Measurements from ENCODE around the gene ZNF503.

DNA sequence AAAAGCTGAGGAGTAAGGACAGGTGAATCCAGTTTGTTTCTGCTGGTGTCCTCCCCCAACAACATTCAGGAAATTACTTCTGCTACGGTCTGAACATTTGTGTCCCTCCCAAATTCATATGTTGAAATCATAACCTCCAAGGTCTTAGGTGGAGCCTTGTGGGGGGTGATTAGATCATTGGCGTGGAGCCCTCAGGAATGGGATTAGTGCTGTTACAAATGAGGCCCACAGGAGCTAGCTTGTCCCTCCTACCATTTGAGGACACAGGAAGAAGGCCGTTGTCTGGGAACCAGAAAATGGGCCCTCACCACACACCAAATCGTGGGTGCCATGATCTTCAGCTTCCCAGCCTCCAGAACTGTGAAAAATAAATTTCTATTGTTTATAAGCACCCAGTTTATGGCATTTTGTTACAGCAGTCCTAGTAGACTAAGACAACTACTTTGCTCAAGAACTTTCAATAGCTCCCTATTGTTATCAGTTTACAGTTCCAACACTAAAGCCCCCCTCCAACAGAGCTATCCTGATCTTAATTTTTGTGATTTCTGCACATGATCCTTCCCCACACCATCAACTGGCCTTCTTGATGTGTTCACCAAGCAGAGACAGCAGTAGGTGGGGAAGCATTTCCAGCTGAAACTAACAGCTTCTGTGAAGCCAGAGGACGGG is 27.7 kb upstream of the ZNF503 start:
- TF ChIP-seq EZH2 (IDR thresholded peaks at IDR 0.05; ENCODE audit: low read depth, low read length, severe bottlenecking) (no peak), YY1 (IDR thresholded peaks at IDR 0.05; ENCODE audit: low read depth, low read length) (no peak), TEAD4 (IDR thresholded peaks at IDR 0.05; ENCODE audit: low read depth, low read length) (no peak), EP300 (IDR thresholded peaks at IDR 0.05; ENCODE audit: borderline replicate concordance in 1 of 2, low read depth in 2 of 2, low read length in 2 of 2) (no peak), POLR2A (IDR thresholded peaks at IDR 0.05; ENCODE audit: control extremely low read depth in 1 of 2, low read depth in 2 of 2, low read length in 2 of 2) (no peak), BACH1 (IDR thresholded peaks at IDR 0.05; ENCODE audit: low read length) (no peak), TCF12 (IDR thresholded peaks at IDR 0.05; ENCODE audit: low read depth, low read length) (no peak), RAD21 (IDR thresholded peaks at IDR 0.05 in 1 of 2, conservative IDR thresholded peaks at IDR 0.05 in 1 of 2; ENCODE audit: low read depth in 2 of 2, low read length in 2 of 2) (no peak), RNF2 (IDR thresholded peaks at IDR 0.05; ENCODE audit: borderline replicate concordance, low read depth, low read length, missing control alignments, poor library complexity, severe bottlenecking) (no peak), CHD2 (IDR thresholded peaks at IDR 0.05; ENCODE audit: low read length) (no peak), CREB1 (IDR thresholded peaks at IDR 0.05) (no peak)
- TF ChIP-seq, protein P1, sequence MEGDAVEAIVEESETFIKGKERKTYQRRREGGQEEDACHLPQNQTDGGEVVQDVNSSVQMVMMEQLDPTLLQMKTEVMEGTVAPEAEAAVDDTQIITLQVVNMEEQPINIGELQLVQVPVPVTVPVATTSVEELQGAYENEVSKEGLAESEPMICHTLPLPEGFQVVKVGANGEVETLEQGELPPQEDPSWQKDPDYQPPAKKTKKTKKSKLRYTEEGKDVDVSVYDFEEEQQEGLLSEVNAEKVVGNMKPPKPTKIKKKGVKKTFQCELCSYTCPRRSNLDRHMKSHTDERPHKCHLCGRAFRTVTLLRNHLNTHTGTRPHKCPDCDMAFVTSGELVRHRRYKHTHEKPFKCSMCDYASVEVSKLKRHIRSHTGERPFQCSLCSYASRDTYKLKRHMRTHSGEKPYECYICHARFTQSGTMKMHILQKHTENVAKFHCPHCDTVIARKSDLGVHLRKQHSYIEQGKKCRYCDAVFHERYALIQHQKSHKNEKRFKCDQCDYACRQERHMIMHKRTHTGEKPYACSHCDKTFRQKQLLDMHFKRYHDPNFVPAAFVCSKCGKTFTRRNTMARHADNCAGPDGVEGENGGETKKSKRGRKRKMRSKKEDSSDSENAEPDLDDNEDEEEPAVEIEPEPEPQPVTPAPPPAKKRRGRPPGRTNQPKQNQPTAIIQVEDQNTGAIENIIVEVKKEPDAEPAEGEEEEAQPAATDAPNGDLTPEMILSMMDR (IDR thresholded peaks at IDR 0.05; ENCODE audit: control extremely low read depth in 1 of 3, insufficient read depth in 1 of 3, low read depth in 1 of 3, low read length in 3 of 3), result no peak
- TF ChIP-seq, protein P2, sequence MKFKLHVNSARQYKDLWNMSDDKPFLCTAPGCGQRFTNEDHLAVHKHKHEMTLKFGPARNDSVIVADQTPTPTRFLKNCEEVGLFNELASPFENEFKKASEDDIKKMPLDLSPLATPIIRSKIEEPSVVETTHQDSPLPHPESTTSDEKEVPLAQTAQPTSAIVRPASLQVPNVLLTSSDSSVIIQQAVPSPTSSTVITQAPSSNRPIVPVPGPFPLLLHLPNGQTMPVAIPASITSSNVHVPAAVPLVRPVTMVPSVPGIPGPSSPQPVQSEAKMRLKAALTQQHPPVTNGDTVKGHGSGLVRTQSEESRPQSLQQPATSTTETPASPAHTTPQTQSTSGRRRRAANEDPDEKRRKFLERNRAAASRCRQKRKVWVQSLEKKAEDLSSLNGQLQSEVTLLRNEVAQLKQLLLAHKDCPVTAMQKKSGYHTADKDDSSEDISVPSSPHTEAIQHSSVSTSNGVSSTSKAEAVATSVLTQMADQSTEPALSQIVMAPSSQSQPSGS (IDR thresholded peaks at IDR 0.05; ENCODE audit: low read length), result no peak
- TF ChIP-seq, protein P3, sequence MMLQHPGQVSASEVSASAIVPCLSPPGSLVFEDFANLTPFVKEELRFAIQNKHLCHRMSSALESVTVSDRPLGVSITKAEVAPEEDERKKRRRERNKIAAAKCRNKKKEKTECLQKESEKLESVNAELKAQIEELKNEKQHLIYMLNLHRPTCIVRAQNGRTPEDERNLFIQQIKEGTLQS (IDR thresholded peaks at IDR 0.05; ENCODE audit: insufficient read depth, low read depth, low read length), result no peak
